ENCODE measurements around the gene GBF1.

Gene GBF1

GRCh38 chr10:102401735-102402511 lies 156.6 kb downstream of the GBF1 start:
- H3K9me3 ChIP-seq = no peaks in the 10 kb centered on the region
- H3K27me3 ChIP-seq = no peaks in the 10 kb centered on the region
- no peak overlapping the region for H3K4me3 ChIP-seq (ENCODE audit: low read depth, low read length)
- peaks cover 23% of the 10 kb centered on the region for H3K36me3 ChIP-seq
- no peak for TF ChIP-seq CTCF (IDR thresholded peaks at IDR 0.05; ENCODE audit: low read depth, low read length)
- DNase-seq = peak; percentile 42
- peaks cover 3% of the 10 kb centered on the region; the same call in 1 of the 2 replicates for H3K4me1 ChIP-seq

DNA sequence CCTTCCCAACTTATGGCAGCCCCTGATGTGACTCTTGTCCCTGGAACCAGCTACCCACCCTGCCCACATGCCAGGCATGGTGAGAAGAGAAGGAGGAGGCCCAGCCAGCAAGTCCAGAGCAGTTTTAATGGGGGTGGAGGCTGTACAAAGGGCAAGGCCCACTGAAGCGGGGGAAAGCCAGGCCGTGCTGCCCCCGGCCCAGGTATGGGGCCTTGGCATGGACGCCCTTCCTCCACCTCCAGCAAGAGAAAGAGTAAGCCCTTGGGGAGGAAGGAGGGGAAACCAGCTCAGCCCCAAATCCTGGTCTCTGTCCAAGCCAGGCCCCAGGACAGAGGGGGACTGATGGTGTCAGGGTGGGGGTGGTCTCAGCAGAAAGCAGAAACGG lies 157.2 kb downstream of the GBF1 start:
- TF ChIP-seq CTCF (IDR thresholded peaks at IDR 0.05; ENCODE audit: low read depth, low read length) = no peak

DNA sequence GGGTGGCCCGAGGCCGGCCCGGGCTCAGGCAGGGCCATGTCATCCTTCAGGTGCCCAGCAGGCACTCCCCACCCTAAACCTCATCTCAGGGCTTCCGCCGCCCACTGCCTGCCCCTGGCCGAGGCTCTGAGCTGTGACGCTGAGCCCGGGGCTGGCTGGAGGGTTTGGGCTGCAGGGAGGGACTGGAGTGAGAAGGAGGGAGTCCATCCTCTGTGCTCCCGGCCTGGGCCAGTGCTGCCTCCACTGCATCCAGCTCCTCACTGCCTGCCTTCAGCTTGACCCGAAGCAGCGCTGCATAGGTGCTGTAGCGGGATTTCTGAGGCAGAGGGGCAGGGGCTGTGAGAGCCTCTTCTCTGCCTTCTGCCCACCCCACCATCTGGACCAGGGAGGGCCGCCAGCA lies 157.8 kb downstream of the GBF1 start:
- Histone ChIP-seq H3K4me1 (peaks cover 3% of the 10 kb centered on the region; the same call in 1 of the 2 replicates), H3K27me3 (no peaks in the 10 kb centered on the region)
- no peak for TF ChIP-seq CTCF (IDR thresholded peaks at IDR 0.05; ENCODE audit: low read depth, low read length)

More for the DNA sequence above, 157.2 kb downstream of the GBF1 start:
- Histone ChIP-seq H3K27me3 (no peaks in the 10 kb centered on the region), H3K9me3 (no peaks in the 10 kb centered on the region), H3K4me1 (peaks cover 3% of the 10 kb centered on the region; the same call in 1 of the 2 replicates), H3K4me3 (ENCODE audit: low read depth, low read length) (no peak overlapping the region), H3K36me3 (peaks cover 23% of the 10 kb centered on the region)
- no peak for DNase-seq

GRCh38 chr10:102404361-102405107 lies 159.2 kb downstream of the GBF1 start:
- no peaks in the 10 kb centered on the region for H3K9me3 ChIP-seq
- peaks cover 23% of the 10 kb centered on the region for H3K36me3 ChIP-seq
- DNase-seq = no peak
- no peak overlapping the region for H3K4me3 ChIP-seq (ENCODE audit: low read depth, low read length)
- H3K27me3 ChIP-seq = no peaks in the 10 kb centered on the region
- no peak for TF ChIP-seq CTCF (IDR thresholded peaks at IDR 0.05; ENCODE audit: low read depth, low read length)
- H3K4me1 ChIP-seq = peaks cover 3% of the 10 kb centered on the region; the same call in 1 of the 2 replicates

More for the DNA sequence above, 157.8 kb downstream of the GBF1 start:
- peaks cover 23% of the 10 kb centered on the region for H3K36me3 ChIP-seq
- DNase-seq = no peak
- no peaks in the 10 kb centered on the region for H3K9me3 ChIP-seq
- no peak overlapping the region for H3K4me3 ChIP-seq (ENCODE audit: low read depth, low read length)

DNA sequence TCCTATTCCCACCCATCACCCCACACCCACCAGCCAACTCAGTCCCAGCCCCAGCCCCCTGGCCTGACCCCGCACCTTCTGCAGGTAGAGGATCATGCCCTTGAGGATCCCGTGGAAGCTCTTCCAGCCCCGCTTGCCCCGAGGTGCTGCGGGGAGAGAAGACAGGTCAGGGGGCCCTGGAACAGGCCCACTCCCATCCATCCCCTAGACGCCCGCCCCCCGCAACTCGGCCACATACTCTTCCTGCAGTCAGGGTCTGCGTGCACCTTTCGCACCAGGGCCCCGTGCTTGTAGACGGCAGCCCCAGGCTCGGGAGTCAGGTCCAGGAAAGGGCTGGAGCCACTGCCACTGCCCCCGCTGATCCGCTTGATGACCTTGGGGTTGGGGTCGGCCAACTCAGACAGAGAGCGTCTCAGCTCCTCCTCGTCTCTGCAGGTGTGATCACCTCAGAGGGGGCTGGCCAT lies 159.8 kb downstream of the GBF1 start:
- no peak overlapping the region for H3K4me3 ChIP-seq (ENCODE audit: low read depth, low read length)
- no peak for DNase-seq
- H3K36me3 ChIP-seq = peaks cover 20% of the 10 kb centered on the region
- no peaks in the 10 kb centered on the region for H3K27me3 ChIP-seq
- no peaks in the 10 kb centered on the region for H3K9me3 ChIP-seq
- H3K4me1 ChIP-seq = peaks cover 3% of the 10 kb centered on the region; the same call in 1 of the 2 replicates
- no peak for TF ChIP-seq CTCF (IDR thresholded peaks at IDR 0.05; ENCODE audit: low read depth, low read length)
